Coronary artery (tissue), 2 donors: Measurements from ENCODE around the gene CHMP1B.
"Not testable (repeated sequence)": the region's sequence is repeated elsewhere in the genome, so short reads cannot be mapped to it uniquely, and the experiment has no call there.

Source experiments
- DNase-seq: peaks from one replicate; pipeline ENCODE4 v3.0.0-alpha.2; 2017; ENCODE audit warnings: low spot score
- H3K27ac ChIP-seq, 2 donors: fragments of 200-600 bp; sonication (generic); one replicate each; pipeline ENCODE4 v1.5.1; 2016 to 2019
- H3K4me3 ChIP-seq: fragments of 200-600 bp; sonication (generic); 2 replicates; pipeline ENCODE4 v1.5.1; 2016; ENCODE audit warnings: mild to moderate bottlenecking, moderate library complexity
- TF ChIP-seq, protein P1 (sequence below): fragments of 200-600 bp; sonication (generic); IDR thresholded peaks from one replicate; pipeline ENCODE4 v1.5.1; 2019; ENCODE audit warnings: antibody characterized with exemption

CHMP1B gene

GRCh38 chr18:11849279-11849678 lies 1.9 kb upstream of the CHMP1B start:
- H3K27ac ChIP-seq = peak overlapping the region; percentile 90 to 95
- H3K4me3 ChIP-seq = no peak overlapping the region
- TF ChIP-seq, protein P1, sequence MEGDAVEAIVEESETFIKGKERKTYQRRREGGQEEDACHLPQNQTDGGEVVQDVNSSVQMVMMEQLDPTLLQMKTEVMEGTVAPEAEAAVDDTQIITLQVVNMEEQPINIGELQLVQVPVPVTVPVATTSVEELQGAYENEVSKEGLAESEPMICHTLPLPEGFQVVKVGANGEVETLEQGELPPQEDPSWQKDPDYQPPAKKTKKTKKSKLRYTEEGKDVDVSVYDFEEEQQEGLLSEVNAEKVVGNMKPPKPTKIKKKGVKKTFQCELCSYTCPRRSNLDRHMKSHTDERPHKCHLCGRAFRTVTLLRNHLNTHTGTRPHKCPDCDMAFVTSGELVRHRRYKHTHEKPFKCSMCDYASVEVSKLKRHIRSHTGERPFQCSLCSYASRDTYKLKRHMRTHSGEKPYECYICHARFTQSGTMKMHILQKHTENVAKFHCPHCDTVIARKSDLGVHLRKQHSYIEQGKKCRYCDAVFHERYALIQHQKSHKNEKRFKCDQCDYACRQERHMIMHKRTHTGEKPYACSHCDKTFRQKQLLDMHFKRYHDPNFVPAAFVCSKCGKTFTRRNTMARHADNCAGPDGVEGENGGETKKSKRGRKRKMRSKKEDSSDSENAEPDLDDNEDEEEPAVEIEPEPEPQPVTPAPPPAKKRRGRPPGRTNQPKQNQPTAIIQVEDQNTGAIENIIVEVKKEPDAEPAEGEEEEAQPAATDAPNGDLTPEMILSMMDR = no peak
- DNase-seq = no peak

DNA sequence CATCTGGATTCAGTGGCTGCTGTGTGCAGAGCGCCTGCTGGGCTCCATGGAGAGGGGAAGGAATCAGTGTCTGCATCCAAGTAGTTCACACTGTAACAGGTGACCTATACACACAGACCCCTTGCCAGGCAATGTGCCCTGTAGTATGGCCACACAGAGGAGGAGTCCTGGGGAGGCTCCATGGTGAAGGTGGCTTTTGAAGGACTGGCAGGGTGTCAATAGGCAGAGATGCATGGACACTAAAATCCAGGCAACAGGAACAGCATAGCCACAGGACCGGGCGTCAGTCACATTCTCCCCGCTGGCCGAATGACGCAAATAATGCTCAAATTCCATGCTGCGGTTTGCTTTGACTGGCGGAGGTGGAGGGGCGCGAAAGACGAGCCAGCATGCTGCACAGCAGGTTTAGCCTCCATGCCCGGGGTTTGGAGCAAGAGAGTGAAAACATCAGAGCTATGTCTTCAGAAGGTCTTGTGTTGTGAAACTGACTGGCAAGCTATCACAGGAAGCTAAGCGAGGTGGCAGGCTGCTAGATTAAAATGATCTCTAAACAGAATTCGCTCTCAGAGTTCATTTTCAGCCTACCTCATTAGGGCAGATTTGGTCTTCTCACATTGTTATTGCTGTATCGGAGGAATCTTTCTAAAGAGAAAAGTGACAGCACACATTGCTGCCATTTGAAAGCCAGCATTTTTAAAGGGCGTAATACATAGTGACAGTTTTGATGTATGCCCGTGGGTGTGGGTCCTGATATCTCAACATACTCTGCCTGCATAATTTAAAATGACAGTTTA lies 1.2 kb upstream of the CHMP1B start:
- H3K27ac ChIP-seq = peak overlapping the region; percentile 90 to 95
- H3K4me3 ChIP-seq = peak overlapping the region; percentile 73
- TF ChIP-seq, protein P1 = no peak
- DNase-seq = peak; percentile 95

DNA sequence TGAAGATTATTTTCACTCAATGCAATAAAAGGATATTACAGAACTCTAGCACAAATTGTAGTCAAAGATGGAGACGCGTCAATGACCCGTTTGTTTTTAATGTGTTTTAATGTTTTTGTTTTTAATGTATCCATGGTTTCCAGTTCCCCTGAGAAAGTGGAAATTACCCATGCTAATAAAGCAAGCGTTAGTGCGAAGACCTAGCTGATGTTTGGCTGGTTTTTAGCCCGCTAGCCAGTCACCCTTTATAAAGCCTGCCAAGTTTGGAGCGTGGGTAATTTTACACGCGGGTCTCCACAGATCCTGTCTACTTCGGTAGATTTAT lies 430 bp upstream of the CHMP1B start:
- TF ChIP-seq, protein P1 = no peak
- DNase-seq = no peak

GRCh38 chr18:11851806-11852337 lies 659 bp downstream of the CHMP1B start:
- Histone ChIP-seq H3K27ac (peak overlapping the region; percentile 90 to 95), H3K4me3 (peak overlapping the region; percentile 73)
- TF ChIP-seq, protein P1 = no peak
- no peak for DNase-seq

More for the DNA sequence above, 430 bp upstream of the CHMP1B start:
- H3K27ac ChIP-seq = peak overlapping the region; percentile 90 to 95
- peak overlapping the region; percentile 73 for H3K4me3 ChIP-seq

- not testable (repeated sequence) for H3K27ac ChIP-seq, H3K4me3 ChIP-seq, DNase-seq
These were observed 3.3 kb downstream of the CHMP1B start for GRCh38 chr18:11854554-11854953.

DNA sequence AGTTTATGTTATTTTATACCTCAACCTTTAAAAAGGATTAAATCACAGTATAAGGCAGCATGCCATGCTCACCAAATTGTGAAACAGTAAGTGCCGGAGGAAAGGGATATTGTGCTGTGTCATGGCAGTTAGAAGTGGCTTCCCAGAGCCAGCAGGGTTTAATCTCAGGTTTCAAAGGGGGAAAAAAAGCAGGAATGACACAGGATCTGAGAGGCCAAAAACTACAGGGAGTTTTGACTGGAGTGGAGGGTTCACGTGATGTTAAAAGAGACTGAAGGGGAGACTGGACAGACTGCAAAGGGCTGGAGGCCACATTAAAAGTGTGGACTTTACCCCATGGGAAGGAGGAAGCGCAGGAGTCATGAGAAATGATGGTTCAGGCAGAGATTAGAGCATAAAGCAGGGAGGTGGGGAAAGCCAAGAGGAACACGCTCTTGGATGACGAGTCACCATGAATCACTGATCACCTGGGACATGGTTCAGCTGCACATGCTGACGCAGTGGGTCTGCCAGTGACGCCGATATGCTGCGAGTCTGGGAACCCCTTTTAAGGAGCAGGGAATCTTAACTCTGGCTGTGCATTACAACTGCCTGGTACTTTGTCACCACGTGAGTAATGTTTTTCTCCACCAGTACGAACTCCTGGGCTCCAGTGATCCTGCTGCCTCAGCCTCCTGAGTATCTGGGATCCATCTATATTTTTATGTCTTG lies 6.1 kb downstream of the CHMP1B start:
- TF ChIP-seq, protein P1 = no peak
- Histone ChIP-seq H3K27ac (peak overlapping the region; percentile 59 to 70), H3K4me3 (no peak overlapping the region)
- peak; percentile 89 for DNase-seq

DNA sequence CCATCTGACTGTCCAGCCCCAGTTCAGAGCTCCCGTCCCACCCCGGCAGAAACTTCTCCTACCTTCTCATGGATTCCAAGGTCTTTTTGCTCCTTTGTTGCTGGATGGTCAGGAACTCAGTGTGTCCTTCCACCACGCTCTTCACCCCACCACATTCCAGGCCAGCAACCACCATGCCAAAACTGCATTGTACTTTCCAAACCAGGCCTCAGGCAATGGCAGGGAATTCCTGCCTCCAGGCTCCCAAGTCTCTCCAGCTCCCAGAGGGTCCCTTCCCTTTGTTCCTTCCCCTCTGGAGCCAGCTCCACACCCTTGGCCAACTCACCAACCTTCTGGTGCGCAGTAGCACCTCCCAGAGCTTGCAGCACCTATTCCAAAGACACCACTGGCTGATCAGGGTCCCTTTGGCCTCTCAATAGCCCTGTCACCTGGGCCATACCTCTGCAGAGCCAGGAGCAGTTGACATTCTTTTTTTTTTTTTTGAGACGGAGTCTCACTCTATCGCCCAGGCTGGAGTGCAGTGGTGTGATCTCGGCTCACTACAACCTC lies 8.1 kb downstream of the CHMP1B start:
- TF ChIP-seq, protein P1 = no peak
- no peak for DNase-seq
- Histone ChIP-seq H3K4me3 (no peak overlapping the region), H3K27ac (no peak overlapping the region)
